Ishikawa (cell line): Measurements from ENCODE around the gene DIRAS2.

Experiments used
- CEBPB ChIP-seq: IDR thresholded peaks from 2 replicates; pipeline ENCODE4 v1.6.1; 2012
- CREB1 ChIP-seq: IDR thresholded peaks from 2 replicates; pipeline ENCODE4 v1.6.1; 2012; ENCODE audit warnings: low read depth
- EGR1 ChIP-seq: IDR thresholded peaks from 2 replicates; pipeline ENCODE4 v1.6.1; 2012
- EP300 ChIP-seq: IDR thresholded peaks from 2 replicates; pipeline ENCODE4 v1.6.1; 2012; ENCODE audit warnings: borderline replicate concordance
- FOXM1 ChIP-seq: IDR thresholded peaks from 2 replicates; pipeline ENCODE4 v1.6.1; 2012; ENCODE audit warnings: low read depth, borderline replicate concordance
- MAX ChIP-seq: IDR thresholded peaks from 2 replicates; pipeline ENCODE4 v1.6.1; 2012
- NFIC ChIP-seq: IDR thresholded peaks from 2 replicates; pipeline ENCODE4 v1.6.1; 2012
- RAD21 ChIP-seq: IDR thresholded peaks from 2 replicates; pipeline ENCODE4 v1.6.1; 2012; ENCODE audit warnings: low read depth
- REST ChIP-seq: IDR thresholded peaks from 2 replicates; pipeline ENCODE4 v1.6.1; 2012; ENCODE audit warnings: low read depth, mild to moderate bottlenecking
- TAF1 ChIP-seq: IDR thresholded peaks from 2 replicates; pipeline ENCODE4 v1.6.1; 2012; ENCODE audit warnings: low read depth, mild to moderate bottlenecking
- TCF12 ChIP-seq: IDR thresholded peaks from 2 replicates; pipeline ENCODE4 v1.6.1; 2012; ENCODE audit warnings: low read depth
- TEAD4 ChIP-seq: IDR thresholded peaks from 2 replicates; pipeline ENCODE4 v1.6.1; 2012
- USF1 ChIP-seq: IDR thresholded peaks from 2 replicates; pipeline ENCODE4 v1.6.1; 2012
- YY1 ChIP-seq: IDR thresholded peaks from 2 replicates; pipeline ENCODE4 v1.6.1; 2012; ENCODE audit warnings: low read depth
- ZBTB7A ChIP-seq: IDR thresholded peaks from 2 replicates; pipeline ENCODE4 v1.6.1; 2012; ENCODE audit warnings: low read depth

The DIRAS2 gene

GRCh38 chr9:90642570-90643539 is at the start of gene DIRAS2:
TSS of gene DIRAS2 (minus strand) at chr9:90642824. CDS start at chr9:90613827, 28,997 bp downstream.
- TF ChIP-seq YY1 (peak; percentile 74), MAX (peak; percentile 80; the same call in 1 of the 2 replicates), TEAD4 (no peak), RAD21 (peak; percentile 64), TCF12 (0 out of 2 replicates have a peak, but pooled peaks have one; percentile 23), NFIC (no peak; the same call in 1 of the 2 replicates), USF1 (peak; percentile 58; the same call in 1 of the 2 replicates), ZBTB7A (no peak), EP300 (0 out of 2 replicates have a peak, but pooled peaks have one; percentile 33)

- TF ChIP-seq CEBPB = no peak
- no peak for TF ChIP-seq RAD21
- no peak for TF ChIP-seq FOXM1
- TF ChIP-seq TCF12 = no peak
- TF ChIP-seq NFIC = no peak
- no peak for TF ChIP-seq TEAD4
- no peak for TF ChIP-seq EP300
- TF ChIP-seq EGR1 = no peak
- no peak for TF ChIP-seq REST
- TF ChIP-seq CREB1 = no peak
- no peak for TF ChIP-seq USF1
- TF ChIP-seq TAF1 = no peak
- no peak for TF ChIP-seq YY1
- TF ChIP-seq MAX = no peak
- TF ChIP-seq ZBTB7A = no peak
These were observed 42.1 kb upstream of the DIRAS2 start for GRCh38 chr9:90684736-90685135.

GRCh38 chr9:90684106-90684505 is 41.5 kb upstream of the DIRAS2 start:
- TF ChIP-seq EGR1 (no peak), RAD21 (no peak), FOXM1 (no peak), NFIC (no peak), TCF12 (no peak), TAF1 (no peak), CREB1 (no peak), ZBTB7A (no peak), EP300 (no peak), YY1 (no peak)

GRCh38 chr9:90680534-90680933 is 37.9 kb upstream of the DIRAS2 start:
- TF ChIP-seq FOXM1 (no peak), RAD21 (no peak), TEAD4 (no peak), REST (no peak), NFIC (no peak), TCF12 (no peak), MAX (no peak), ZBTB7A (no peak), USF1 (no peak)

GRCh38 chr9:90665072-90665471 is 22.4 kb upstream of the DIRAS2 start:
- TF ChIP-seq MAX = no peak
- no peak for TF ChIP-seq CREB1
- no peak for TF ChIP-seq FOXM1
- TF ChIP-seq TEAD4 = no peak
- TF ChIP-seq RAD21 = peak; percentile 66
- TF ChIP-seq EGR1 = no peak
- TF ChIP-seq REST = no peak
- no peak for TF ChIP-seq NFIC
- TF ChIP-seq USF1 = no peak
